GM20431 (cell line): ENCODE data around the gene GAGE12C.
"Not testable (repeated sequence)": the region's sequence is repeated elsewhere in the genome, so short reads cannot be mapped to it uniquely, and the experiment has no call there.

Experiments
- in situ Hi-C: fragments of 300-500 bp; cut with MseI, MboI; formaldehyde crosslinking; loops from one replicate; pipeline ENCODE4 v1.15.0; 2020; ENCODE audit warnings: low sequenced_read_pairs; ENCODE audit not compliant: unreplicated experiment

The GAGE12C gene

GRCh38 chrX:49531877-49532276 lies at the start of gene GAGE12C:
TSS of gene GAGE12C (plus strand) at chrX:49532177. CDS start at chrX:49533332, 1,155 bp downstream.
- in situ Hi-C loops: not testable (repeated sequence)

DNA sequence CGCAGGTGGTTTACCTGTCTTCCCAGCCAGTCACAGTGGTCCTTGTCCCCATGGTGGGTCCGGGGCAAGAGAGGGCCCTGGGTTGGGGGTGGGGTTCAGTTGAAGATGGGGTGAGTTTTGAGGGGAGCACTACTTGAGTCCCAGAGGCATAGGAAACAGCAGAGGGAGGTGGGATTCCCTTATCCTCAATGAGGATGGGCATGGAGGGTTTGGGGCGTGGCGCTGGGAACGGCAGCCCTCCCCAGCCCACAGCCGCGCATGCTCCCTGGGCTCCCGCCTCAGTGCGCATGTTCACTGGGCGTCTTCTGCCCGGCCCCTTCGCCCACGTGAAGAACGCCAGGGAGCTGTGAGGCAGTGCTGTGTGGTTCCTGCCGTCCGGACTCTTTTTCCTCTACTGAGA lies 9.5 kb downstream of the GAGE12C start, which contains the start of gene GAGE12D:
GAGE12D (plus strand) TSS at position 301 of the 400 bp plus-strand sequence. CDS start 1,155 bp downstream, outside the sequence.
- in situ Hi-C loops: not testable (repeated sequence)

GRCh38 chrX:49550989-49551388 lies 19.0 kb downstream of the GAGE12C start, which contains the start of gene GAGE12E:
TSS of gene GAGE12E (plus strand) at chrX:49551289. CDS start at chrX:49552444, 1,155 bp downstream.
- in situ Hi-C loops: not testable (repeated sequence)

DNA sequence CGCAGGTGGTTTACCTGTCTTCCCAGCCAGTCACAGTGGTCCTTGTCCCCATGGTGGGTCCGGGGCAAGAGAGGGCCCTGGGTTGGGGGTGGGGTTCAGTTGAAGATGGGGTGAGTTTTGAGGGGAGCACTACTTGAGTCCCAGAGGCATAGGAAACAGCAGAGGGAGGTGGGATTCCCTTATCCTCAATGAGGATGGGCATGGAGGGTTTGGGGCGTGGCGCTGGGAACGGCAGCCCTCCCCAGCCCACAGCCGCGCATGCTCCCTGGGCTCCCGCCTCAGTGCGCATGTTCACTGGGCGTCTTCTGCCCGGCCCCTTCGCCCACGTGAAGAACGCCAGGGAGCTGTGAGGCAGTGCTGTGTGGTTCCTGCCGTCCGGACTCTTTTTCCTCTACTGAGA lies 28.6 kb downstream of the GAGE12C start, which contains the start of gene GAGE12F:
GAGE12F (plus strand) TSS at position 301 of the 400 bp plus-strand sequence. CDS start 1,155 bp downstream, outside the sequence.
- in situ Hi-C loops: not testable (repeated sequence)

- in situ Hi-C loops: not testable (repeated sequence)
Measured at GRCh38 chrX:49568728-49569127, 36.8 kb downstream of the GAGE12C start.

GRCh38 chrX:49569152-49569551 lies 37.2 kb downstream of the GAGE12C start:
- in situ Hi-C loops: not testable (repeated sequence)

DNA sequence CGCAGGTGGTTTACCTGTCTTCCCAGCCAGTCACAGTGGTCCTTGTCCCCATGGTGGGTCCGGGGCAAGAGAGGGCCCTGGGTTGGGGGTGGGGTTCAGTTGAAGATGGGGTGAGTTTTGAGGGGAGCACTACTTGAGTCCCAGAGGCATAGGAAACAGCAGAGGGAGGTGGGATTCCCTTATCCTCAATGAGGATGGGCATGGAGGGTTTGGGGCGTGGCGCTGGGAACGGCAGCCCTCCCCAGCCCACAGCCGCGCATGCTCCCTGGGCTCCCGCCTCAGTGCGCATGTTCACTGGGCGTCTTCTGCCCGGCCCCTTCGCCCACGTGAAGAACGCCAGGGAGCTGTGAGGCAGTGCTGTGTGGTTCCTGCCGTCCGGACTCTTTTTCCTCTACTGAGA lies 38.1 kb downstream of the GAGE12C start, which contains the start of gene GAGE12G:
GAGE12G (plus strand) TSS at position 301 of the 400 bp plus-strand sequence. CDS start 1,155 bp downstream, outside the sequence.
- in situ Hi-C loops: not testable (repeated sequence)

- in situ Hi-C loops: not testable (repeated sequence)
Measured at GRCh38 chrX:49579649-49580048, 47.7 kb downstream of the GAGE12C start, which contains the start of gene GAGE12H. TSS of gene GAGE12H (plus strand) at chrX:49579949. CDS start at chrX:49581104, 1,155 bp downstream.
